RWPE1 (cell line): ENCODE measurements around the gene USP13.

ENCODE experiments used
- CTCF ChIA-PET: fragments of 350-600 bp; sonication (Branson Sonifier 250); formaldehyde crosslinking; extraction: SDS; loops from one replicate; lab custom pipeline; 2021; lab: Yijun Ruan, JAX
- POLR2A ChIA-PET: fragments of 400-600 bp; formaldehyde crosslinking; extraction: SDS; loops from one replicate; lab custom pipeline; 2020; ENCODE audit warnings: antibody characterized with exemption; ENCODE audit not compliant: low non-redundant PET; lab: Yijun Ruan, JAX
- DNase-seq: peaks from one replicate; pipeline ENCODE4 v3.0.0; 2012; ENCODE audit warnings: low spot score
- H3K27ac ChIP-seq: fragments of 450-650 bp; 2 replicates; pipeline ENCODE4 v1.5.1; 2017
- CTCF ChIP-seq: fragments of 450-650 bp; conservative IDR thresholded peaks from 2 replicates; pipeline ENCODE4 v1.5.1; 2017; ENCODE audit warnings: low read depth, mild to moderate bottlenecking

Gene USP13

GRCh38 chr3:179743913-179744312 is 91.1 kb downstream of the USP13 start:
- no peak overlapping the region for H3K27ac ChIP-seq
- POLR2A ChIA-PET = no interaction called here
- CTCF ChIA-PET = no interaction called here
- TF ChIP-seq CTCF = no peak
- DNase-seq = no peak

- ChIA-PET CTCF (no interaction called here), POLR2A (no interaction called here)
- TF ChIP-seq CTCF = no peak
- DNase-seq = no peak
- H3K27ac ChIP-seq = no peak overlapping the region
Measured at GRCh38 chr3:179744667-179745066, 91.8 kb downstream of the USP13 start.

- CTCF ChIA-PET = no interaction called here
- H3K27ac ChIP-seq = no peak overlapping the region
- POLR2A ChIA-PET = no interaction called here
- TF ChIP-seq CTCF = no peak
- DNase-seq = no peak
Measured at GRCh38 chr3:179745079-179745478, 92.2 kb downstream of the USP13 start.

GRCh38 chr3:179745716-179746115 is 92.9 kb downstream of the USP13 start:
- CTCF ChIA-PET = no interaction called here
- TF ChIP-seq CTCF = no peak
- H3K27ac ChIP-seq = no peak overlapping the region
- no peak for DNase-seq
- POLR2A ChIA-PET = no interaction called here

GRCh38 chr3:179750720-179751328 is 98.0 kb downstream of the USP13 start:
- no peak for DNase-seq
- ChIA-PET CTCF (interaction anchor here (0.6 to 0.7 kb wide), 3 partner anchors 113 to 547 kb away, joined by 3 to 4 read pairs (median 3); no protein-coding TSS in a partner anchor), POLR2A (no interaction called here)
- H3K27ac ChIP-seq = no peak overlapping the region
- TF ChIP-seq CTCF = peak; percentile 58

- no peak for TF ChIP-seq CTCF
- DNase-seq = peak; percentile 57
- ChIA-PET CTCF (no interaction called here), POLR2A (no interaction called here)
- H3K27ac ChIP-seq = no peak overlapping the region
Measured at GRCh38 chr3:179760944-179761343, 108.1 kb downstream of the USP13 start.

GRCh38 chr3:179765396-179765795 is 112.6 kb downstream of the USP13 start:
- H3K27ac ChIP-seq = no peak overlapping the region
- POLR2A ChIA-PET = no interaction called here
- TF ChIP-seq CTCF = no peak
- CTCF ChIA-PET = interaction anchor here (0.6 kb wide), 1 partner anchor 1844 kb away, joined by 3 read pairs; no protein-coding TSS in a partner anchor
- no peak for DNase-seq
